HG03565 (cell line): ENCODE results near the gene COMMD1.
"Not testable (repeated sequence)": the region's sequence is repeated elsewhere in the genome, so short reads cannot be mapped to it uniquely, and the experiment has no call there.

Experiments used
- ATAC-seq: cut with Tn5 transposase; IDR thresholded peaks from one replicate; pipeline ENCODE4 v1.9.1; 2021; ENCODE audit warnings: mild to moderate bottlenecking, moderate library complexity; ENCODE audit not compliant: unreplicated experiment

The COMMD1 gene

DNA sequence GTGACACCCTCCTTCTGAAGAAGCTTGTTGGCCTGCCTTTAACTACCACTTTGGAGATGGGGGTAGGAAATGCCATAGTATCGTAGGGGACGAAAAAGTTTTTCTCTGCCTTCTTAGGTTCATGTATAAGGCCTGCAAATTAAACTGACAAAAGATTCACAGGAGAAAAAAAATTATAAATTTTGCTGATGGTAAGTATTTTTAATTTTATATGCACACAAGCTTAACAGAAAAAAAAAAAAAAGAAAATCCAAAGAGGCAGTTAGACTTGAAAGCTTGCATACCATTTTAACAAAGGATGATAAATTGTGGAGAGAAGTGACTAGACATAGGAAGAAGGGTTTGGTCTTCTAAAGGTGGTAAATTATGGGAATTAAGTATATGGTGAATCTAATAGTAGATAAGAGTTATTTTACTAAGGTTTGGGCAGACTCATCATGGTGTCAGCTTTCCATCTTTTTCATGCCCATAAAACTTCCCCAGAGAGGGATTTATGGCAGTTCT lies 227.9 kb downstream of the COMMD1 start:
- ATAC-seq: no peak

DNA sequence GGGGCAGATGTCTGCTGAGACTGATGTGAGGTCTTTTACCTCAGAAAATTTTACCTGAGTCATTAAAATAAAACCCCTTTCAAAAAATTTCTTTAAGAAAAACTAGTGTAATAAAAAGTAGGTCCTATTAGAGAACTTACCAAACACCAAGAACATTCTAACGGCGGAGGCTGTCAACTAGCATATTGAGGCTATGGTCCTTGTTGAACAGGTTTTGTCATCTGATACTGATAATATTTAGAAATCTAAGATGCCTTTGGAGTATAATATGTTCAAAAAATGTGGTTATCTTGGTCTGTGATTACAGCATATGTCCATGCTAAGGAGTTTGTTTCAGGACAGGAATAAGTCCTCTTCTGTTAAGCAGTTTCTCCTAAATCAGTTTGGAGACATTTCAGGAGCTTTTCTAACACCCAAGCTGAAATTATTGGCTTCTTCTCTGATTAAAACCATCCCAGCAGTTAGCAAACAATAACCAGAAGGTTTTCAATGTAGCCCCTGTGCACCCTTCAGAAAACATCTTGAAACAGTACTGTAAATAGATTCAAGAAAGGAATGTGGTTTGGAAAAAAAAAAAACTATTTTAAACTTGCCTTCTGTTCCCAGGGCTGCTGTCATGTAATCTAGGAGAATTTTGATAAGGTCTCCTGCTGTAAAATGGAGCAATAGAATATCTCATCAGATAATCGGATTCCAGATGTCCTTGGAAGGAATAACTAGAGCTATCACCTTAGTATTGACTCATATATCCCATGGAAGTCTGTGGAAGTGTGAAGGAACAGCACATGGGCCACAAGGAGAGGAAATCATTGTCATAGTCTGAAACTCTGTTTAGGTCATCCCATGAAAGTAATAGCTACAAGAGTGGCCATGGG lies 231.7 kb downstream of the COMMD1 start:
- ATAC-seq: no peak

DNA sequence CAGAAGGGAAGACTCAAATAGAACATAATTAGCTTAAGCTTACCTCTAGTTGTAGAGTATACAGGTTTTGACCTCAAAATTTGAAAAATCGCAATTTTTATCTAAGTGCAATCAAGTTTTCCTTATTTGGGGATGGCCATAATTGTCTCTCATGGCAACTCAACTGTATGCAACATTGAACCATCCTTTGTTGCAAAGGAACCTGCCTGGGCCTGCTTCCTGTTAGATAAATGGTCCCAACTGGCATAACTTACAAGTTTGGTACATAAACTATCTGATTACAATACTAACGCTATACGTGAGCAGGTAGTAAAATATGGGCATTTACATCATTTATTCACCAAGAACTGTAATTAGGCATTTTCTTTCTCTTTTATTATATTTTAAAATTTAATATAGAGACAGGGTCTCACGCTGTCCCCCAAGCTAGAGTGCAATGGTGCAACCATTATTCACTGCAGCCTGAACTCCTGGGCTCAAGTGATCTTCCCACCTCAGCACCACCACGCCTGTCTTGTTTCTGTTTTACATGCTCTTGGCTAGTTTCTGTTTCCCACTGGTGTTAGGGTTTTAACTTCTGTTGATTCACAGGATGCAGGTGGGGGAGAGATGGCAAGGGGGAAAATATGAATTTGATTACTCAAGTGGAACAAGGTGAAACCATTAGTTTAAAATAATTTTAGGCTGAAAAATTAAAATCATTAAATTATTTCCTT lies 235.1 kb downstream of the COMMD1 start:
- ATAC-seq: peak; percentile 47

DNA sequence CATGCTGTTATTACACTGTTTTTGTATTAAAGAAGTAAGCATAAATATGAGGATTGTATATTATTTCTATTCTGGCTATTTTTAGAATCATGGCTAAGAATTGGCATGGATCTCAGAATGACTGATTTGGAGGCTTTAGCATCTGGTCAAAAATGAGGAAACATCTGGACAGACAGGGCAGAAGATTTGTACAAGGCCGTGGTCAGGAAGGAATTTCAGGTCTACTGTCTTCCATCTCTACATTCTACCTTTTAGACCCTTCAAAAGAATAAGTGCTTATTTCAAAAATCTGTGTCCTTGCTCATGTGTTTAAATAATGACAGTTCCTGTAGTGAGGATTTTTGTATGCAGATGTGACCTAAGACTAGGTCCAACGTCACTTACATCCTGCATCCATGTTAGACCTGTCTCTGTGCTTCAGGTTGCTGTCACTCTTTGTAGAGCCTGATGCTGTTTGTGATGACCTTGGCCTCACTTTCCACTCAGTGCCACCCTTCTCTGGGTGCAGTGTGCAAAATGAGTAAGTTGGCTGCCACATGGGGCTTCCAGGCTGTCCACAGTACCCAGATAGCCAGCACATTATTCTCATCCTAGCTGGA lies 235.8 kb downstream of the COMMD1 start:
- no peak for ATAC-seq

DNA sequence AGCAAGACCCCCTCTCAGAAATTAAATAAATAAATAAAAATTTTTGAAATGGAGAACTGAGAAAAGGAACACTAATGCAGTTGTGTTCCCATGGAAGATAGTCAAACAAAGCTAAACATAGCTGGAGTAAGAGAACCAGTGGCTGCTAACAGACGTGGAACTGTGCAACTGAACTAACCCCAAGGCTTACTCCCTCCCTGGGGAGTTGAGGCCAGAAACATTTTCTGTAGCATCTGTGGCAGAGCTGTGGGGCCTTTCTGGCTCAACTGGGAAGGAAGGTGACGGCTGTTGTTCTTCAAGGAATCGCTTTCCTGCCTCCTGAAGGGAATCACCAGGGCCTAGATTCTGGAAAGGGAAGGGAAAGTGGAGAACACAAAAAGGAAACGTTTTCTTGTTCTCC lies 236.6 kb downstream of the COMMD1 start:
- peak; percentile 27 for ATAC-seq

DNA sequence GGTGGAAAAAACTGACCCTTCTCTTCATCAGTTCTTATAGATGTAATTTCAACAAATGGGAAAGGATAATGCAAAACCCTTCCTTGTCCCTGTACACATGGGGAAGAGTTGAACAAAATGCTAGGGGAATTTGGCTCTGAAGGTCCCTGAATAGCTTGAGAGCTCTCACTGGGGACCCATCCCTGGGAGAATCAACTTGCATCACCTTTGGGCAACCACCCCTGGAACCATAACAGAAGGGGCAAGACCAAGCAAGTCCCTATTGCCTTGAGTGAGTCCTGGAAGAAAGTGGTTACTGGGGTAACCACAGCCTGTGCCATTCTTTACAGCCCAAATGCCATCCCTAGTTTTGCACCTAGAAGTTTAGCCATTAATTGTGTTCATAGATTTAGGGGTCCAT lies 238.2 kb downstream of the COMMD1 start:
- ATAC-seq: no peak

DNA sequence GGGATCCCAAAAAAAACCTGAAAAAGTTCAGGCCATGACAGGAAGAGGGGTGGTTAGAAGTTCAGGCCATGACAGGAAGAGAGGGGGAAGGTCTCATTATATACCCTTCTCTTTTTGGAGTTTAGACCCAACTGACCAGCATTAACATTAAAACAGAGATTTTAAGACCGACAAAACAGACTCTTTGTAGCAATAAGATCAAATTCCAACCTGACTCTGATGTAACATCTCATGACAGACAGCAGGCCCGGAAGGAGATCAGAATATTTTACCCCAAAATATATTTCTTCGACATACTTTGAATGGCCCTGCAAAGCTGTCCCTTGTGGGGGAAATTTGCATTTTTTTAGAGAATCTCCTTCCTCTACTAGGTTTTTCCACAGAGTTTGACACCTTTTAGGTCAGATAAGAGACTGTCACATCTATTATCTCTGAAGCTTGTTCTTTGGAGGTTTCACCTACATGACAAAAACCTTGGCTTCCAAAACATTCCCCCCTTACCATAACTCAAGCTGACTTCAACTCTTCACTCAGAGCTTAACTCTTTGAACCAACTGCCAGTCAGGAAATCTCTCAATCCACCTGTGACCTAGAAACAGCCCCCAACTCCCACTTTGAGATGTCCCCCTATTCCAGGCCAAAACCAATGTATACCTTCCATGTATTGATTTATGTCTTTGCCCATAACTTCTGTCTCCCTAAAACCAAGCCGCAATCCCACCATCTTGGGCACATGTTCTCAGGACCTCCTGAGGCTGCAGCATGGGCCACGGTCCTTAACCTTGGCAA lies 239.4 kb downstream of the COMMD1 start:
- no peak for ATAC-seq

DNA sequence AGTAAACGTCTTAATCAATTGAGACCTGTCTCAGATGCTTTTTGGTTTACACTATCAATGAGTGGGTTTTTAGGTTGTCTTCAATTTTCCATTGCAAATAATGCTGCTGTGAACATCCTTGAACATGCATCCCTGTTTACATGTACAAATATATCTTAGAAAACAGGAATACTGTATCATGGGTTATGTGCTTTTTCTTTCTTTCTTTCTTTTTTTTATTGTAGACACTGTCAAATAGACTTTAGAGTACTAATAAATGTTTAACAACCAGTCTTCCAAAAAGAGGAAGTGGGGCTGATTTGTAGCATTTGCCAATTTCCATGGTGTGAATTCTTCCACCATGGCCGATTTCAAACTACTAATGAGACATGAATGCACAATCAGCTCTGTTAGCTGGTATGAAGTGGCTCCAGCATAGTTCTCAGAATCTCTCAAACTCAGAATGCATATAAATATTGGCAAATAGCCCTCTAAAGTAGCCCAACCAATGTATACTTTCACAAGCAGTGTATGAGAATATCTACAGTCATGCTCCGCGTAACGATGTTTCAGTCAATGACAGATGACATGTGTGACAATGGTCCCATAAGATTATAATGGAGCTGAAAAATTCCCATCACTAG lies 240.1 kb downstream of the COMMD1 start:
- ATAC-seq: peak; percentile 36

DNA sequence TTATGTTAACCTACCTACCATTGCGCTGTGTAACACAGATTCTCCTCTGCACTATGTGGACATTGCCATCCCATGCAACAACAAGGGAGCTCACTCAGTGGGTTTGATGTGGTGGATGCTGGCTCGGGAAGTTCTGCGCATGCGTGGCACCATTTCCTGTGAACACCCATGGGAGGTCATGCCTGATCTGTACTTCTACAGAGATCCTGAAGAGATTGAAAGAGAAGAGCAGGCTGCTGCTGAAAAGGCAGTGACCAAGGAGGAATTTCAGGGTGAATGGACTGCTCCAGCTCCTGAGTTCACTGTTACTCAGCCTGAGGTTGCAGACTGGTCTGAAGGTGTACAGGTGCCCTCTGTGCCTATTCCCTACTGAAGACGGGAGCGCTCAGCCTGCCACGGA lies 241.3 kb downstream of the COMMD1 start:
- ATAC-seq: not testable (repeated sequence)

DNA sequence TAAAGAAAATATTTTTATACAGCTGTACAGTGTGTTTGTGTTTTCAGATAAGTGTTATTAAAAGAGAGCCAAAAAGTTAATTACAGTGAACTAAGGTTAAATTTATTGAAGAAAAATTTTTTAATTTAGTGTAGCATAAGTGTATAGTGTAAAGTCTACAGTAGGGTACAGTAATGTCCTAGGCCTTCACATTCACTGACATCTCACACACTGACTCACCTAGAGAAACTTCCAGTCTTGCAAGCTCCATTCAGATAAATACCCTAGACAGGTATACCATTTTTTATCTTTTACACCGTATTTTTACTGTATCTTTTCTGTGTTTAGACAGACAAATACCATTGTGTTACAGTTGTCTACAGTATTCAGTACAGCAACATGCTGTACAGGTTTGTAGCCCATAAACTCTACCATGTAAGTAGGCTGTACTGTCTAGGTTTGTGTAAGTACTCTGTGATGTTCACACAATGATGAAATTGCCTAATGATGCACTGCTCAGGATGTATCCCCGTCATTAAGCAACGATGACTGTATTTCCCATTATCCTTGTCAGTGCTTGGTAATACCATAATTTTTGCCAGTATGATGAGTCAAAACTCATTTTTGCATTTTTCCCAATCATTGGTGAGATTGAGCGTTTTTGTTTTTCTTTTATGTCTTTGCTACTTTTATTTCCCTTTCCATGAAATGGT lies 242.3 kb downstream of the COMMD1 start:
- no peak for ATAC-seq

DNA sequence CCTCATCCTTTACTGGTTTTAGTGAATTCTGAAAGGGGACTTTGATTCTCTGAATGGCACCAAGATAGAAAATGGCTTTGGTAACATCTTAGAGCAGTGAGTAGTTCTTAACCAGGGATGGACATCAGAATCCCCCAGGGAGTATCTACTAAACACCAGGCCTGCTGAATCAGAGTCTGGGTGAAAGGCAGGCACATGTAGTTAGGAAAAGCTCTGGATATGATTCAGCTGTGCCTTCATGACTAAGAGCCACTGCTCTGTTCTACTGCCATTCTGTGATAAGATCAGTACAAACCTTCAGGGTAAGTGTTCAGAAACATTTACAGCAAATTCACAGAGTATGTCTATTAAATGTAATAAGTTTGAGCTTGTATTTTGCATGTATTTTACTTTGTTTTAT lies 244.2 kb downstream of the COMMD1 start:
- ATAC-seq: no peak

DNA sequence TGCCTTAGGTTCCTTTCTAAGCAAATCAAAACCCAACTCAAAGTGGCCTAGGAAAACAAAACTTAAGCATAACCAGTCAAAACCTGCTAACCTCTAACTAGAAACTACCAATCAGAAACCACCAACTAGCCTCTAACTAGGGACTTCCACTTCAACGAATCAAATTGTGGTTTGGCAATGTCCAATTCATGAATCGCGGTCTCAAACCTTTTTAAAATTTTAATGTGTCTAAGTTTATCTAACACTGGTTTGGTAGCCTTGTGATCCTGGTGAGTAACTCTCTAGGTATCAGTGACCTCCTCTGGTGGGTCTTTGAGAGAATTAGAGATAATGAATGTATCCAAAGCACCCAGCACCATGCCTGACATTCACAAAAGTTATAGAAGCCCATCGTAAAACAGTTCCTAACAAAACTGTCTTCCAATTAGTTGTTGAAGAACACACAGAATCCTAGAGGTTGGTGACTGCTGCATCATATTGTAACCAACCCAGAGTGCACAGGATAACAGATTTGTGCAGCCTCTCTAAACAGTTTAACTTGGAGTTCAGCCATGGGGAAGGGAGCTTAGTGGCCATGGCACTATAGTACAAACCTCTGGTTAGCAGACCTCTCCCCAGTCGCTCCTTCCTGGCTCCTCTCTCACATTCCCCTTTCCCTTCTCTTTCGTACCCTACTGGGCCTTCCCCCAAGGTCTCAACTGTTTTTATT lies 245.3 kb downstream of the COMMD1 start:
- ATAC-seq: no peak

DNA sequence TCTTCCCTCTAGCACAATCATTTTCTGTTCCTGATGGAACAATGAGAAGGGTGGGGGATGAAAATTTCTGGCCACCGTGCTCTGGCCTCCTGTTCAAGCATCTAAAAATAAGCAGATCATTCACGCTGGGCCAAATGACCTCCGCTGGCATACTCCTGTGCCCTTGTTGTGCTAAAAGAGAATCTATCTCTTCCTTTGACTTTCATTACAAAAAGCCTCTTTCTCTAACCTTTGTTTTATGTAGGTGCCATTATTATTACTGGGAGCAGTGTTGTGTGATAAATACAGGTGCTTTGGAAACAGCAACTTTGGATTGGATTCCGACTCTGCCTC lies 245.8 kb downstream of the COMMD1 start:
- ATAC-seq: no peak

DNA sequence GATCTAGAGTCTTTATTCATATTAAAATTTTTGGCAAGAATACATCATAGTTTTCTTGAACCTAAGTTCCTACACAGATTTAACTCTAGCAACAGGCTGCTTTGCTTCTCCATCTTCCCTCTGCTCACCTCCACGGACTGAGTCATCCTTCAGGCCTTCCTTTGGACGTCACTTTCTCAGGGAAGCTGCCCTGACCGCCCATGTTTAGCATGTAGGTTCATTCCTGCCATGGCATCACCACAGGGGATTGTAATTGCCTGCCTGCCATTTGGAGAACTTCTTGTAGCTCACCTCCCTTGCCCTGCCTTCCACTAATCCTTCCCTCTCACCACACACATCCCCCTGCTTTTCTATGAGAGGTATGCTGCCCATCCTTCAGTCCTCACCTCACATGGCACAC lies 246.5 kb downstream of the COMMD1 start:
- no peak for ATAC-seq

DNA sequence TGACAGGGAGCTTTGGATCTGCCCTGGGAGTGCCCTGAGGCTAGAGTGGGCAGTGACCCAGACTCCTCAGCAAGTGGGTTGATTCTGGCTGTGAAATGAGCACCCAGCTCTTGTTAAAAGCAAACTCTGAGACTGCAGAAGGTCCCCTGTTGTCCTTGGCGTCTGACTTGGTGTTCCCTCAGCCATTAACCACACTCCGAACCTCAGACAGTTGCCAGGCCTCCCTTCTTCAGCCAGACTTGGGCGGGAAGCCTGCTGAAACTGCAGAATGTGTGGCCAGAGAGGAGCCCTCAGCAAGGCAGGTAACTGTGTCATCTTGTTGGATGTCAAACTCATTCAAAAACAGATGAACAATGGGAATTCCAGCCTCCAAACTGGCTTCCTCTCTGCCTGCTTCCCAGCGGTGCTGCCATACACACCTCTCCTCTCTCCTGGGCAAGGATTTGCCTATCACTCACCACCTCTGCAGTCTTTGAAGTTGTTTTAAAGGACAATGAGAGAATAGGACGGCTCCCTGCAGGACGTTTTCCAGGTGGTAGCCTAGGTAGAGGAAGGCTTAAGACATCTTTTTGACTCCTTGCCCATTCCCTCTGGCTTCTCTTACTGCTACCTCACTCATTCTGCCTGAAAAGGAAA lies 251.5 kb downstream of the COMMD1 start:
- ATAC-seq: no peak

DNA sequence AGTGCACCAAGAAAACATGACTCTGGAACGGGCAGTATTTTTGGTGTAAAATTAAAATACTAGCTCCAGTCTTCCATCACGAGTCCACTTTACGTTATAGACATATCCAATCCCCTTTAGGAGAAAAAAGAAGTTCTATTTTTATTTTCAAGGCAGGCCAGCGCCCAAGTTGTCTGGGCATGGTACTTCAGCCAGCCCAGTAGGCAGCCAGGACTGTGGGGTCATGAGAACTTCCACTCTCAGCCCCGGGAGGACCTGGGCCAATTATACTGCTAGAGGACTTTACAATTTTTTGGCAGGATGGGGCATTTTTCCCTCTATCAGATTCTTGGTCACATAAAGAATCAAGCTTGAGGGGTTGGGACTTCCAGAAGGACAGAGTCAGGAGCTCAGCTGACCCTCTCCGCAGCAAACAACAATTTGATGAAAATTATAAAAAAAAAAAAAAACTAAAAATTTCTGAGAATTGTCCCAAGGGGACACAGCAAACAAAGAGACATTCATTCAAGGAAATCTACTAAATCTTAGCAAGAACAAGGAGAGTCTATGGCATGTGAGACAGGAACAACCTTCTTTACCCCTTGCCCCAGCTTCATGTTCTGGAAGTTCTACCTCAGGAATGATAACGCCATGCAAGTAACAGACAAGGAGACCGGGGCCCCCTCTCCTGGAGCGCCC lies 253.1 kb downstream of the COMMD1 start:
- no peak for ATAC-seq

DNA sequence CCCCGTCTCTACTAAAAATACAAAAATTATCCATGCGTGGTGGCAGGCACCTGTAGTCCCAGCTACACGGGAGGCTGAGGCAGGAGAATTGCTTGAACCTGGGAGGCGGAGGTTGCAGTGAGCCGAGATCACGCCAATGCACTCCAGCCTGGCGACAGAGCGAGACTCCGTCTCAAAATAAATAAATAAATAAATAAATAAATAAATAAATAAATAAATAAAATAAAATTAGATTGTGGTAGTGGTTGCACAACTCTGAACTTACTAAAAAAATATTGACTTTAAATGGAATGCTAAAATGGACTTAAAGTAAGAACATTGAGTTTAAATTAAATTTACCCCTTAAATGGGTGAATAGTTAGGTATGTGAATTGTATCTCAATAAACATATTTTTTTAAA lies 255.2 kb downstream of the COMMD1 start:
- ATAC-seq: not testable (repeated sequence)

DNA sequence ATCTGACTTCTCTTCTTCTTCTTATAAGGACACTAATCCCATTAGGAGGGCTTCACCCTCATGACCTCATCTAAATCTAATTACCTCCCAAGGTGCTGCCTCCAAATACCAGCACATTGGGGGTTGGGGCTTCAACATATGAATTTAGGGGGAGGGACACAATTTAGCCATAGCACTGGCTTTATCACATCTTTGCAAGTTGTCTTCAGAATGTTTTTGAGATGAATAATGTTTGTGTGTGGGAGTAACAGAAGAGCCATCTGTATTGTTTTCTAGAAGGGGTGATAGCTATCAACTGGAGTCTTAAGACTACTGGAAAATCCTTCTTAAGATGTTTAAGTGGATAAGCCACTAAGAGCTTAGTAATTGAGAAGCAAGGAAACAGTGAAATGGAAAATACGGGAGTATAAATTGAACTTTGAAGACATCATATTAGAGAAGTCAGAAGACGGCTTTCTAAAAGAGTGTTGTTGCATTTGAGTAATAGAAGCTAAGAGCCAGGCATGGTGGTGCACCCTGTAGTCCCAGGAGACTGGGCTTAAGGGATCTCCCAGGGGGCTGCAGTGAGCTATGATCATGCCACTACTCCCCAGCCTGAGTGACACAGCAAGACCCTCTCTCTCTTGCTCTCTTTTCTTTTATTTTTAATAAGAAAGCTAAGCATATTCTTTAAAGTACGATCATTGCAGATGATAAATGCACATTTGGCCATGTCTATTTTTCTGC lies 257.8 kb downstream of the COMMD1 start:
- no peak for ATAC-seq
